Colonic mucosa (tissue), 4 donors: ENCODE data around the gene SETD3. TPM values are rescaled to one million over a fixed set of nuclear protein-coding genes. Genes with fewer than 3 reads are reported as not detected.

Experiments
- DNase-seq: peaks from one replicate; pipeline ENCODE4 v3.0.0-alpha.2; 2020
- H3K27ac ChIP-seq: fragments of 200-600 bp; one replicate; pipeline ENCODE4 v1.8.0; 2021
- H3K27me3 ChIP-seq: fragments of 200-600 bp; one replicate; pipeline ENCODE4 v1.8.0; 2021
- H3K36me3 ChIP-seq: fragments of 200-600 bp; one replicate; pipeline ENCODE4 v1.8.0; 2021
- H3K4me1 ChIP-seq: fragments of 200-600 bp; one replicate; pipeline ENCODE4 v1.8.0; 2021; ENCODE audit warnings: mild to moderate bottlenecking
- H3K4me3 ChIP-seq: fragments of 200-600 bp; one replicate; pipeline ENCODE4 v1.8.0; 2021
- H3K9ac ChIP-seq, 2 donors: one replicate each; pipeline ENCODE4 v1.7.0; 2013; ENCODE audit warnings: control low read depth in 2 of 2, low read depth in 2 of 2, low read length in 2 of 2
- H3K9me3 ChIP-seq: fragments of 200-600 bp; one replicate; pipeline ENCODE4 v1.8.0; 2021
- intact Hi-C: fragments of 100-400 bp; cut with DNase I; formaldehyde crosslinking; loops from one replicate; pipeline ENCODE4 v1.14.1; 2022
- total RNA-seq, 2 donors: library from RNA; stranded (reverse); fragmentation: NEBNext Ultra II Directional in 1 of 2; extraction: Animal tissue kit (Norgen Biotek cat#: 25700) in 1 of 2; gene quantifications; one replicate each; pipeline ENCODE4 v1.2.1, GENCODE V29; 2021
- TF ChIP-seq, protein P1 (sequence below): fragments of 200-600 bp; IDR thresholded peaks from one replicate; pipeline ENCODE4 v1.8.0; 2022; ENCODE audit warnings: antibody characterized with exemption, mild to moderate bottlenecking
- donor health status: healthy.
- donor health status: DM: no; HTN: no; CAD: no.
- donor health status: DM: no; HTN: no; CAD: no.

SETD3 gene
- total RNA-seq, 2 donors from 2014 or later: 60.0 to 69.4 TPM

DNA sequence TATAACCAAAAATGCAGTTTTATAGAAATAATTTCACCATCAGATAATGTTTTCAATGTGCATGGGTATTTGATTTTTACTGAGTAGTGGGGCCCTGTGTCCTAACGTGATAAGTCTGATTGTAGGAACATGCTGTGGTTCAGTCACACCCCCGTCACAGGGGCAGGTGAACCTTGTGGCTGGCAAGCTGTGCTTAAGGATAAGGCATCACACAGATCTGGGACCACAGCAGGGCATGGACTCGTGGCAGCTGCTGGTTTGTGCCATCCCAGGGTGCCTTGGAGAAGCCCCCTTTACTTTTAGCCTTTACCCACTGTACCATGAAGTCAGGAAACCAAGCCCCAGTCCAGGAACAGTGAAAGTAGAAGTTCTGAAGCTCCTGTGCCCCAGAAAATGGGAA lies 17.2 kb upstream of the SETD3 start:
- no peak for DNase-seq
- no peak overlapping the region for H3K27ac ChIP-seq
- H3K36me3 ChIP-seq: peaks cover 32% of the 10 kb centered on the region
- no peaks in the 10 kb centered on the region for H3K27me3 ChIP-seq
- H3K4me3 ChIP-seq: no peak overlapping the region
- H3K4me1 ChIP-seq: no peaks in the 10 kb centered on the region
- no peak overlapping the region for H3K9ac ChIP-seq
- intact Hi-C loops: no loop called here
- no peaks in the 10 kb centered on the region for H3K9me3 ChIP-seq
- TF ChIP-seq, protein P1, sequence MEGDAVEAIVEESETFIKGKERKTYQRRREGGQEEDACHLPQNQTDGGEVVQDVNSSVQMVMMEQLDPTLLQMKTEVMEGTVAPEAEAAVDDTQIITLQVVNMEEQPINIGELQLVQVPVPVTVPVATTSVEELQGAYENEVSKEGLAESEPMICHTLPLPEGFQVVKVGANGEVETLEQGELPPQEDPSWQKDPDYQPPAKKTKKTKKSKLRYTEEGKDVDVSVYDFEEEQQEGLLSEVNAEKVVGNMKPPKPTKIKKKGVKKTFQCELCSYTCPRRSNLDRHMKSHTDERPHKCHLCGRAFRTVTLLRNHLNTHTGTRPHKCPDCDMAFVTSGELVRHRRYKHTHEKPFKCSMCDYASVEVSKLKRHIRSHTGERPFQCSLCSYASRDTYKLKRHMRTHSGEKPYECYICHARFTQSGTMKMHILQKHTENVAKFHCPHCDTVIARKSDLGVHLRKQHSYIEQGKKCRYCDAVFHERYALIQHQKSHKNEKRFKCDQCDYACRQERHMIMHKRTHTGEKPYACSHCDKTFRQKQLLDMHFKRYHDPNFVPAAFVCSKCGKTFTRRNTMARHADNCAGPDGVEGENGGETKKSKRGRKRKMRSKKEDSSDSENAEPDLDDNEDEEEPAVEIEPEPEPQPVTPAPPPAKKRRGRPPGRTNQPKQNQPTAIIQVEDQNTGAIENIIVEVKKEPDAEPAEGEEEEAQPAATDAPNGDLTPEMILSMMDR: no peak

DNA sequence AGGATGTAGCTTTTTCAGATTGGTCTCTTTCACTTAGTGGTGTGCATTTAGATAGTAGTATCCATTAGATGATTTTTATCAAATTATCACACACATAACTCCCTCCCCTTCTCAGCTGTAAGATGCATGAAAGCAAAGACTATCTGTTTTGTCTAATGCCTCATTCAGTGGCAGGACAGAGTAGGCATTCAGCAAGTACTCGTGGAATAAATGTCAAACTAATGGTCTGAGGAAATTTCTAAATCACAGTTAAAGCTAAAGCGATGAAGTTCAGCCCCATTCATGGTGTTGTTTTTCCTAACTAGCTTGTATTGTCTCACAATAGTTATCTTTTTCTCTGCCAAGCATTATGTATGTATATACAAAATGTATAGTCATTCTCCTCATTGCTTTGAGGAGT lies 16.7 kb upstream of the SETD3 start:
- no peak for DNase-seq
- TF ChIP-seq, protein P1: no peak
- Histone ChIP-seq H3K36me3 (peaks cover 28% of the 10 kb centered on the region), H3K9me3 (no peaks in the 10 kb centered on the region), H3K4me1 (no peaks in the 10 kb centered on the region), H3K27me3 (no peaks in the 10 kb centered on the region), H3K4me3 (no peak overlapping the region), H3K27ac (no peak overlapping the region), H3K9ac (no peak overlapping the region)
- intact Hi-C loops: no loop called here

DNA sequence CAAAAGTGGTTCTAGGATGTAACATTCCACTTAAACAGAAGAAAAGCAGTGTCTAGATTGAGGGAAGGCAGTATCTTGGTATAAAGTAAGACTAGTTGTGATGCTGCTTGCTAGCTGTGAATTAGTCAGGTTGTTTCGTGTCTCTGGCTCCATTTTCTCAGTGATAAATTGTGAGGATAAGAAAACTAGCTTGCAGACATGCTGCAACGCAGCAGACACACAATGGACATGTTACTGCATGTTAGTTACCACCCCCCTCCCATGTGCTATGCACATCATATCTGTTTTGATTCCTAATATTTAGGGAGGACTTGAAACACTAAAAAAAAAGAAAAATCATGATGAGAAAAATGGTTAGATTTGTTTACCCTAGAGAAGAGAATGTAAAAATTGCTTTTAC lies 3.4 kb upstream of the SETD3 start:
- Histone ChIP-seq H3K27ac (no peak overlapping the region), H3K9ac (no peak overlapping the region), H3K4me3 (no peak overlapping the region), H3K9me3 (no peaks in the 10 kb centered on the region), H3K4me1 (peaks cover 10% of the 10 kb centered on the region), H3K27me3 (no peaks in the 10 kb centered on the region), H3K36me3 (no peaks in the 10 kb centered on the region)
- TF ChIP-seq, protein P1: no peak
- intact Hi-C loops: no loop called here
- no peak for DNase-seq

DNA sequence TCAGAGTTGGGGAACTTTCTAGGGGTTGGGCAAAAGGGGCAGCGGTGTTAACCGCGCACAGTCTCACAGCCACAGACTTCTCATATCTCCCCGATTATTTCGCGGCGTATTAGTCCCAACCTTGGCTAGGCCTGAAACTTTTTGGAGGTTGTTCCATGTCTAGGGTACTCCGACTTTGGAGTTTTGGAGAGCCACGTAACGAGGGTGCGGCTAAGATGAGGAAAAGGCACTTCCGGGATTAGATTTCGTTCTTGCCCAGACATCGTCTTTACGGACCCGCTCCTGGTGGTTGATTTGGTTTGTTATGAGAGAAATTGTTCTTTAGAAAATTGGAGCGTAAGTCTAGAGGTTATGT lies 1.1 kb upstream of the SETD3 start:
- peak overlapping the region; percentile 80 for H3K4me3 ChIP-seq
- intact Hi-C loops: no loop called here
- H3K27ac ChIP-seq: peak overlapping the region; percentile 78
- peak overlapping the region; percentile 88 to 90 for H3K9ac ChIP-seq
- peaks cover 18% of the 10 kb centered on the region for H3K4me1 ChIP-seq
- TF ChIP-seq, protein P1: no peak
- H3K36me3 ChIP-seq: no peaks in the 10 kb centered on the region
- no peaks in the 10 kb centered on the region for H3K9me3 ChIP-seq
- H3K27me3 ChIP-seq: no peaks in the 10 kb centered on the region
- peak; percentile 44 for DNase-seq

DNA sequence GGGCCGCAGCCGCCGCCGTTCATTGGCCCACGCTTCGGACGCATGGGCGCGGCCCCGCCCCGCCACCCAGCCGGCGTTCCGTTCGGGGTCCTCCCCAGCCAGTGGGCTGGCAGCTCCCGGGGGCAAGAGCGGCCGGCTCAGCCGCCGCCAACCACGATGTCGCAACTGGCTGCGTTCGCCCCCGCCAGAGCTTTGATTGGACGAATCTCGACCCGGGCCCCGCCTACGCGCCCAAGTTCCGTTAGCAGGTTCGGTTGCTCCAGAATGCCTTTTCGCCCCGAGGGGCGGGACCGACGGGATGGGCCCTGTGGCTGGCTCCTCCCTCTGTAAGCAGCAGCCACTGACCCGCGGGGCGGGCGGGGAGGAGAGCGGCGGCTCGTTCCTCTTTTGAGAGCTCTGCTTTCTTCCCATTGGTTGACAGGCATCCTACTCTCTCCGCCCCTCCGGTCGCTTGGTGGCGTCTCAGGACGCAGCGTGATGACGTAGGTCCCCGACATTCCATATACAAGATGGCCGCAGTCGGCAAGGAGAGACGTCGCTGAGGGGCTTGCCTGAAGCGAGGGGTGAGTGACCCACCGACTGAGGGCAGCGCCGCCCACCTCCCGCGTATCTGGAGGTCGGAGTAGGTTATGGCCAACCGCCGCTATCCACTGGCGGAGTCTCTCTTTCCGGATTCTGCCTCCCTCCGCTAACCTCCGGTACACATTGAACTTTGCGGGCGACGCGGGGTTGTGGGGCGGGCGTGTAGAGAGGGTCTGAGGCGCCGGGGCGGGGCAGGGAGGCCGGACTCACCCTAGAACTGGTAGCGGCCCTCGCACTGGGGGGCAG lies 472 bp upstream of the SETD3 start, which contains the start of gene CCNK:
Gene CCNK, plus strand, starts transcription at position 493 of the 828 bp plus-strand sequence. CDS start 11,269 bp downstream, outside the sequence.
- DNase-seq: peak; percentile 100
- Histone ChIP-seq H3K4me3 (peak within 1 kb of the TSS; percentile 80), H3K36me3 (no peaks in the 10 kb centered on the region), H3K27me3 (no peaks in the 10 kb centered on the region), H3K9ac (peak within 1 kb of the TSS; percentile 90), H3K9me3 (no peaks in the 10 kb centered on the region), H3K4me1 (peaks cover 18% of the 10 kb centered on the region), H3K27ac (peak within 1 kb of the TSS; percentile 78)
- TF ChIP-seq, protein P1: no peak
- intact Hi-C loops: no loop called here
